ENCODE data around the gene HYKK. TPM values are rescaled to one million over a fixed set of nuclear protein-coding genes. Genes with fewer than 3 reads are reported as not detected.

Gene HYKK
- polyA plus RNA-seq, 4 donors = 7.1 to 9.1 (median 8.3) TPM

DNA sequence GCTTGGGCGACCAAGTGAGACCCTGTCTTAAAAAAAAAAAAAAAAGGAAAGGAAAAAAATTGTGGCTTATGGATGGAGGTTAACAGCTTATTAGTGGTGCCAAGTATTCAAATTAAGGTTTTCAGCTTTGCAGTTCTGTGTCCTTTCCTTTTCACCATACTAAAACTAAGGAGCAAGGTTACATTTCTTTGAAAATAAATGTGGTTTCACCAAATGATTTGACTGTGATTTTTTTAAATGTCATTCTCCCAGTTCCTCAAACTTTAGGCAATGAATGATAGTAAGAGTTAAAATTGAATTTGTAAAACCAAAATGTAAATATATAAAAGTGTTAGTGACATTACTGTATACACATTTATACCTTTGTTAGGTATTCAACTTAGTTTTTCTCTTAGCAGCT is 67.6 kb downstream of the HYKK start:
- no peak for DNase-seq (ENCODE audit: low read depth in 4 of 4, low spot score in 3 of 4)

Other genes starting within 250 kb of the HYKK start
- 10 to 100 TPM; 21.2 to 28.4 (median 25.4) TPM for gene DNAJA4, start 243.0 kb upstream of the HYKK start, polyA plus RNA-seq (ENCODE audit: insufficient read length in 4 of 4)
- gene SKIC8, start 208.0 kb upstream of the HYKK start, polyA plus RNA-seq (ENCODE audit: insufficient read length in 4 of 4) = 100 to 1,000 TPM in 3 of 4 donors, 10 to 100 TPM in 1; 90.0 to 113 (median 106) TPM
- gene CRABP1, start 167.2 kb upstream of the HYKK start, polyA plus RNA-seq (ENCODE audit: insufficient read length in 4 of 4) = 10 to 100 TPM; 52.3 to 65.6 (median 58.7) TPM
- 10 to 100 TPM; 63.6 to 66.8 (median 65.6) TPM for gene IREB2, start 69.4 kb upstream of the HYKK start, polyA plus RNA-seq (ENCODE audit: insufficient read length in 4 of 4)
- 100 to 1,000 TPM; 205 to 309 (median 268) TPM for gene PSMA4, start 32.9 kb downstream of the HYKK start, polyA plus RNA-seq (ENCODE audit: insufficient read length in 4 of 4)
- 10 to 100 TPM in 1 of 4 donors, 1 to 10 TPM in 3; 5.3 to 11.3 (median 5.6) TPM for gene CHRNA5, start 57.9 kb downstream of the HYKK start, polyA plus RNA-seq (ENCODE audit: insufficient read length in 4 of 4)
- gene CHRNA3, start 113.4 kb downstream of the HYKK start, polyA plus RNA-seq (ENCODE audit: insufficient read length in 4 of 4) = 1 to 10 TPM in 3 of 4 donors, under 1 TPM in 1; 0.89 to 1.5 (median 1.5) TPM
- 1 to 10 TPM; 2.0 to 3.1 (median 2.9) TPM for gene CHRNB4, start 133.6 kb downstream of the HYKK start, polyA plus RNA-seq (ENCODE audit: insufficient read length in 4 of 4)